Heart right ventricle (tissue), 16 donors: ENCODE data around the gene NXPH2. TPM values are rescaled to one million over a fixed set of nuclear protein-coding genes. Genes with fewer than 3 reads are reported as not detected.

Source experiments
- ATAC-seq, 8 donors: fragments of 200-7000 bp; cut with Tn5 transposase; one replicate each; pipeline ENCODE4 v1.9.1; 2020; ENCODE audit warnings: mild to moderate bottlenecking in 8 of 8, moderate library complexity in 8 of 8, moderate number of reproducible peaks in 1 of 8
- DNase-seq, 2 donors: peaks; one replicate each; pipeline ENCODE4 v3.0.0-alpha.2; 2020
- H3K27ac ChIP-seq, 10 donors: fragments of 200-600 bp; sonication (generic) in 2 of 10; one replicate each; pipeline versions ENCODE4 v1.5.0 to v1.8.0; 2020 to 2022; ENCODE audit warnings: mild to moderate bottlenecking in 3 of 10
- H3K27me3 ChIP-seq, 7 donors: fragments of 200-600 bp; one replicate each; pipeline ENCODE4 v1.8.0; 2021 to 2022; ENCODE audit warnings: mild to moderate bottlenecking in 2 of 7
- H3K36me3 ChIP-seq, 9 donors: fragments of 200-600 bp; sonication (generic) in 1 of 9; one replicate each; pipeline versions ENCODE4 v1.5.0 to v1.8.0; 2020 to 2022; ENCODE audit warnings: mild to moderate bottlenecking in 2 of 9
- H3K4me1 ChIP-seq, 9 donors: fragments of 200-600 bp; sonication (generic) in 1 of 9; one replicate each; pipeline versions ENCODE4 v1.5.0 to v1.8.0; 2020 to 2022; ENCODE audit warnings: mild to moderate bottlenecking in 4 of 9
- H3K4me3 ChIP-seq, 10 donors: fragments of 200-600 bp; sonication (generic) in 2 of 10; one replicate each; pipeline versions ENCODE4 v1.5.0 to v1.8.0; 2020 to 2022; ENCODE audit warnings: mild to moderate bottlenecking in 7 of 10, moderate library complexity in 2 of 10
- H3K9me3 ChIP-seq, 11 donors: fragments of 200-600 bp in 10 of 11; sonication (generic) in 2 of 11; one replicate each; pipeline versions ENCODE4 v1.5.0 to v1.8.0; 2013 to 2022; ENCODE audit warnings: mild to moderate bottlenecking in 2 of 11, control low read depth in 1 of 11, moderate library complexity in 1 of 11
- CTCF ChIP-seq, 9 donors: fragments of 200-600 bp; sonication (generic) in 2 of 9; IDR thresholded peaks; one replicate each; pipeline versions ENCODE4 v1.5.0 to v1.8.0; 2021 to 2022; ENCODE audit warnings: antibody characterized with exemption in 9 of 9, mild to moderate bottlenecking in 5 of 9, moderate library complexity in 1 of 9
- WGBS, 2 donors: extraction: QIAGEN DNeasy Blood & Tissue Kit; methylation state at CpG; one replicate each; pipeline ENCODE4 v1.1.7; 2013; ENCODE audit warnings: inconsistent platforms in 1 of 2; 5-methylcytosine and 5-hydroxymethylcytosine counted together
- intact Hi-C, 10 donors: fragments of 100-400 bp; cut with DNase I; formaldehyde crosslinking; loops; one replicate each; pipeline versions ENCODE4 v1.11.1 to v1.14.2; 2022
- polyA plus RNA-seq, 2 donors: library from polyadenylated mRNA; stranded (reverse); fragments of 200-250 nt; gene quantifications; one replicate each; pipeline ENCODE4 v1.2.3, GENCODE V29; 2013
- total RNA-seq, 10 donors: library from RNA; stranded (reverse); fragmentation: NEBNext Ultra II Directional in 3 of 10; extraction: Animal tissue kit (Norgen Biotek cat#: 25700) in 3 of 10; gene quantifications; one replicate each; pipeline versions ENCODE4 v1.2.1 to v1.2.4, GENCODE V29; 2021 to 2023
- donor health status: Arrhythmogenic right ventricular cardiomyopathy.
- donor health status: ischemic (EF 13 %, LVEDD 7.1; RV severe dilation, severe dysfunction).
- donor health status: healthy with polysubstance abuse.
- donor health status: DM: no; HTN: yes; CAD: no.
- donor health status: DM: no; HTN: no; CAD: no.
- donor health status: ischemic (EF 25% LVEDD 6.9; RV normal size, moderate dysfunction).
- donor health status: ischemic (EF 25% LVEDD 5.7; RV mildly dilated, moderate dysfunction).
- donor health status: healthy.
- donor health status: DM: yes; HTN: yes; CAD: no.
- donor health status: Ischemic cardiomyopathy.
- donor health status: ischemic (EF 35%, LVEDD 5.7; RV mildly dilated, moderate dysfunction).
- donor health status: nonischemic (EF 11% LVEDD 7.7; RV severe dilation, severe dysfunction).
- donor health status: DM: yes; HTN: yes; CAD: no.
- donor health status: PGD.
- donor health status: ischemic (EF 29% LVEDD 5.4; RV normal size, mild dysfunction).
- donor health status: nonischemic (EF 23%, LVEDD 6.1; RV moderate dilation, normal function).

Gene NXPH2
- total and polyA plus RNA-seq, 12 donors, result not detected

- Histone ChIP-seq H3K36me3 (no peaks in the 10 kb centered on the region), H3K9me3 (no peaks in the 10 kb centered on the region), H3K4me1 (peaks cover 0 to 18% (median 13%) of the 10 kb centered on the region in 9 donors), H3K27ac (no peak overlapping the region), H3K27me3 (peaks cover 8 to 73% (median 64%) of the 10 kb centered on the region in 7 donors), H3K4me3 (peak overlapping the region; percentile 3 to 49 (median 37))
- no peak for DNase-seq
- no peak for TF ChIP-seq CTCF (IDR thresholded peaks at IDR 0.05)
- peak in 2 of 8 donors; percentile 27 to 41 for ATAC-seq
- intact Hi-C loops, result loop anchor here in 5 of 10 donors (10.0 kb wide), 4 partner anchors 286 to 866 kb away; no protein-coding TSS in a partner anchor
- WGBS, 2 donors, result 0 to 3% methylated on average over 36 to 40 of the region's 40 CpGs
Observed at GRCh38 chr2:138780446-138780880, 273 bp upstream of the NXPH2 start.

GRCh38 chr2:138779406-138779780 lies 797 bp downstream of the NXPH2 start:
- no peak for TF ChIP-seq CTCF (IDR thresholded peaks at IDR 0.05)
- Histone ChIP-seq H3K4me1 (peaks cover 0 to 18% (median 13%) of the 10 kb centered on the region in 9 donors), H3K27ac (no peak overlapping the region), H3K9me3 (no peaks in the 10 kb centered on the region), H3K4me3 (peak overlapping the region in 8 of 10 donors; percentile 11 to 49 (median 37)), H3K36me3 (no peaks in the 10 kb centered on the region), H3K27me3 (peaks cover 8 to 75% (median 67%) of the 10 kb centered on the region in 7 donors)
- intact Hi-C loops, result no loop called here
- WGBS, 2 donors, result 1% methylated on average over 20 of the region's 20 CpGs
- no peak for ATAC-seq
- no peak for DNase-seq

GRCh38 chr2:138777996-138778395 lies 2.2 kb downstream of the NXPH2 start:
- no peaks in the 10 kb centered on the region for H3K36me3 ChIP-seq
- no peak for TF ChIP-seq CTCF (IDR thresholded peaks at IDR 0.05)
- ATAC-seq (no peak), DNase-seq (no peak)
- H3K27me3 ChIP-seq, result peaks cover 8 to 78% (median 67%) of the 10 kb centered on the region in 7 donors
- intact Hi-C loops, result no loop called here
- no peaks in the 10 kb centered on the region for H3K9me3 ChIP-seq
- H3K4me3 ChIP-seq, result no peak overlapping the region
- no peak overlapping the region for H3K27ac ChIP-seq
- 27 to 28% methylated on average over 2 of the region's 2 CpGs for WGBS, 2 donors
- peaks cover 0 to 18% (median 13%) of the 10 kb centered on the region in 9 donors for H3K4me1 ChIP-seq

DNA sequence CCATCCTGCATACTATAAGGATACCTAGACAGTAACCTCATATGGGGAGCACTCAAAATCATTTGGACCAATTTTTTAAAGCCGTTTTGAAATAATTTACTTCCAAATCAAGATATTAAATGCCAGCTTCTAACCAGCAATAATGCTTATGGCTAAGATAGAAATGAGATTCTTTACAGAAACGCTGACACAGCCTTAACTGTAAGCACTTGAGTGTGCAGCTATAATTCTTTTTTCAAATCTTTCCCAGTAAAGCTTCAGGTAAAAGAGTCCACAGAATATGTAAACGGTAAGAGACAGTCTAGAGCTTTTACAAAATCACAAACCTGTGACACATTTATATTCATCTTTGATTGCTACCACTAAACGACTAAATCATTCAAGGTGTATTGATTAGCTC lies 4.5 kb downstream of the NXPH2 start:
- ATAC-seq, result no peak
- WGBS, 2 donors, result 76% methylated on average over 4 of the region's 4 CpGs

More for the DNA sequence above, 4.5 kb downstream of the NXPH2 start:
- Histone ChIP-seq H3K27ac (no peak overlapping the region), H3K27me3 (peaks cover 8 to 62% (median 57%) of the 10 kb centered on the region in 7 donors), H3K36me3 (no peaks in the 10 kb centered on the region), H3K4me1 (peaks cover 0 to 18% (median 12%) of the 10 kb centered on the region in 9 donors), H3K9me3 (no peaks in the 10 kb centered on the region), H3K4me3 (no peak overlapping the region)
- DNase-seq, result no peak
- TF ChIP-seq CTCF (IDR thresholded peaks at IDR 0.05), result no peak
- intact Hi-C loops, result no loop called here
